Measurements from ENCODE around the gene POU6F2.

The POU6F2 gene

GRCh38 chr7:39384386-39384785 lies 406.7 kb downstream of the POU6F2 start:
- TF ChIP-seq TAF1 (IDR thresholded peaks at IDR 0.05; ENCODE audit: low read depth) = no peak
- TF ChIP-seq MAX (IDR thresholded peaks at IDR 0.05) = no peak
- no peak for TF ChIP-seq EP300 (IDR thresholded peaks at IDR 0.05; ENCODE audit: borderline replicate concordance)
- TF ChIP-seq RAD21 (IDR thresholded peaks at IDR 0.05; ENCODE audit: low read depth) = no peak
- no peak for TF ChIP-seq TCF12 (IDR thresholded peaks at IDR 0.05; ENCODE audit: low read depth)
- TF ChIP-seq YY1 (IDR thresholded peaks at IDR 0.05; ENCODE audit: low read depth) = no peak
- no peak for TF ChIP-seq NFIC (IDR thresholded peaks at IDR 0.05)
- no peak for TF ChIP-seq FOXM1 (IDR thresholded peaks at IDR 0.05; ENCODE audit: borderline replicate concordance, low read depth)

GRCh38 chr7:39386718-39387117 lies 409.0 kb downstream of the POU6F2 start:
- no peak for TF ChIP-seq YY1 (IDR thresholded peaks at IDR 0.05; ENCODE audit: low read depth)
- TF ChIP-seq CREB1 (IDR thresholded peaks at IDR 0.05; ENCODE audit: low read depth) = no peak
- no peak for TF ChIP-seq USF1 (IDR thresholded peaks at IDR 0.05)

GRCh38 chr7:39392151-39392550 lies 414.4 kb downstream of the POU6F2 start:
- TF ChIP-seq REST (IDR thresholded peaks at IDR 0.05; ENCODE audit: low read depth) (no peak), RAD21 (IDR thresholded peaks at IDR 0.05; ENCODE audit: low read depth) (no peak), MAX (IDR thresholded peaks at IDR 0.05) (no peak)

- TF ChIP-seq EGR1 (IDR thresholded peaks at IDR 0.05) (no peak), USF1 (IDR thresholded peaks at IDR 0.05) (no peak), CEBPB (IDR thresholded peaks at IDR 0.05) (no peak), TAF1 (IDR thresholded peaks at IDR 0.05; ENCODE audit: low read depth) (no peak), ZBTB7A (IDR thresholded peaks at IDR 0.05; ENCODE audit: low read depth) (no peak)
Measured at GRCh38 chr7:39394105-39394680, 416.5 kb downstream of the POU6F2 start.

- TF ChIP-seq USF1 (IDR thresholded peaks at IDR 0.05) = no peak
- TF ChIP-seq CEBPB (IDR thresholded peaks at IDR 0.05) = no peak
- no peak for TF ChIP-seq TAF1 (IDR thresholded peaks at IDR 0.05; ENCODE audit: low read depth)
- no peak for TF ChIP-seq EGR1 (IDR thresholded peaks at IDR 0.05)
- no peak for TF ChIP-seq CREB1 (IDR thresholded peaks at IDR 0.05; ENCODE audit: low read depth)
- TF ChIP-seq TEAD4 (IDR thresholded peaks at IDR 0.05) = no peak
- TF ChIP-seq ZBTB7A (IDR thresholded peaks at IDR 0.05; ENCODE audit: low read depth) = no peak
- no peak for TF ChIP-seq REST (IDR thresholded peaks at IDR 0.05; ENCODE audit: low read depth)
- TF ChIP-seq RAD21 (IDR thresholded peaks at IDR 0.05; ENCODE audit: low read depth) = no peak
- no peak for TF ChIP-seq EP300 (IDR thresholded peaks at IDR 0.05; ENCODE audit: borderline replicate concordance)
- TF ChIP-seq FOXM1 (IDR thresholded peaks at IDR 0.05; ENCODE audit: borderline replicate concordance, low read depth) = no peak
- TF ChIP-seq MAX (IDR thresholded peaks at IDR 0.05) = no peak
Measured at GRCh38 chr7:39399458-39399857, 421.7 kb downstream of the POU6F2 start.

GRCh38 chr7:39399986-39400385 lies 422.3 kb downstream of the POU6F2 start:
- no peak for TF ChIP-seq NFIC (IDR thresholded peaks at IDR 0.05)
- TF ChIP-seq EP300 (IDR thresholded peaks at IDR 0.05; ENCODE audit: borderline replicate concordance) = no peak
- no peak for TF ChIP-seq EGR1 (IDR thresholded peaks at IDR 0.05)
- no peak for TF ChIP-seq TAF1 (IDR thresholded peaks at IDR 0.05; ENCODE audit: low read depth)
- TF ChIP-seq YY1 (IDR thresholded peaks at IDR 0.05; ENCODE audit: low read depth) = no peak
- TF ChIP-seq CEBPB (IDR thresholded peaks at IDR 0.05) = no peak
- no peak for TF ChIP-seq TCF12 (IDR thresholded peaks at IDR 0.05; ENCODE audit: low read depth)
- TF ChIP-seq USF1 (IDR thresholded peaks at IDR 0.05) = no peak
- no peak for TF ChIP-seq ZBTB7A (IDR thresholded peaks at IDR 0.05; ENCODE audit: low read depth)
- no peak for TF ChIP-seq RAD21 (IDR thresholded peaks at IDR 0.05; ENCODE audit: low read depth)
- no peak for TF ChIP-seq MAX (IDR thresholded peaks at IDR 0.05)
- TF ChIP-seq CREB1 (IDR thresholded peaks at IDR 0.05; ENCODE audit: low read depth) = no peak
- TF ChIP-seq FOXM1 (IDR thresholded peaks at IDR 0.05; ENCODE audit: borderline replicate concordance, low read depth) = no peak
- no peak for TF ChIP-seq TEAD4 (IDR thresholded peaks at IDR 0.05)
- no peak for TF ChIP-seq REST (IDR thresholded peaks at IDR 0.05; ENCODE audit: low read depth)
